HT1080 (cell line): ENCODE data around the gene FN1. TPM values are rescaled to one million over a fixed set of nuclear protein-coding genes. Genes with fewer than 3 reads are reported as not detected.
"Not testable (repeated sequence)": the region's sequence is repeated elsewhere in the genome, so short reads cannot be mapped to it uniquely, and the experiment has no call there.

ENCODE experiments used
- DNase-seq: peaks from one replicate; pipeline ENCODE4 v3.0.0-alpha.2; 2015; ENCODE audit warnings: low read depth
- total RNA-seq: library from RNA; depleted of rRNA; stranded (reverse); fragments of >200 nt; shearing (Covaris generic); gene quantifications from 2 replicates; pipeline ENCODE4 v1.2.3, GENCODE V29; 2014

The FN1 gene
- total RNA-seq, 1 experiment from 2014 or later: 228 TPM

GRCh38 chr2:215409331-215410127 is 26.3 kb downstream of the FN1 start:
- DNase-seq: peak; percentile 43

- DNase-seq: not testable (repeated sequence)
These were observed 27.4 kb downstream of the FN1 start for GRCh38 chr2:215408441-215408840.

GRCh38 chr2:215407590-215408264 is 28.1 kb downstream of the FN1 start:
- DNase-seq: no peak

DNA sequence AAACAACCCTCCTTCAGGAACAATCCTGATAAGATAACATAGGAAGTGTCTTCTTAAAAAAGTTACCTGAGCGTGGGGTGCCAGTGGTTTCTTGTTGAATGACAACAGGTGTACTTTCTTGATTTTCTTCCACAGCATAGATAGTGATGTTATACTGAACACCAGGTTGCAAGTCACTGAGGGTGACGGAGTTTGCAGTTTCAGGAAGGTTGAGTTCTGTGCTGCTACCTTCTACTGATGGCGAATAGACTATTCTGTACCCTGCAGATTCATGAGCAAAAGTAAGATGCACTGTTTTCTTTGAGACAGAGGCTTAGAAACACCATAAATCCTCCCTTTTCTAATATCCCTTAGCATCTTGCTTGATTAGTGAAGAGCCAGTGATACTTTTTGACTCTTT is 28.8 kb downstream of the FN1 start:
- DNase-seq: no peak

GRCh38 chr2:215405722-215406581 is 29.9 kb downstream of the FN1 start:
- no peak for DNase-seq

GRCh38 chr2:215404348-215405012 is 31.4 kb downstream of the FN1 start:
- no peak for DNase-seq

DNA sequence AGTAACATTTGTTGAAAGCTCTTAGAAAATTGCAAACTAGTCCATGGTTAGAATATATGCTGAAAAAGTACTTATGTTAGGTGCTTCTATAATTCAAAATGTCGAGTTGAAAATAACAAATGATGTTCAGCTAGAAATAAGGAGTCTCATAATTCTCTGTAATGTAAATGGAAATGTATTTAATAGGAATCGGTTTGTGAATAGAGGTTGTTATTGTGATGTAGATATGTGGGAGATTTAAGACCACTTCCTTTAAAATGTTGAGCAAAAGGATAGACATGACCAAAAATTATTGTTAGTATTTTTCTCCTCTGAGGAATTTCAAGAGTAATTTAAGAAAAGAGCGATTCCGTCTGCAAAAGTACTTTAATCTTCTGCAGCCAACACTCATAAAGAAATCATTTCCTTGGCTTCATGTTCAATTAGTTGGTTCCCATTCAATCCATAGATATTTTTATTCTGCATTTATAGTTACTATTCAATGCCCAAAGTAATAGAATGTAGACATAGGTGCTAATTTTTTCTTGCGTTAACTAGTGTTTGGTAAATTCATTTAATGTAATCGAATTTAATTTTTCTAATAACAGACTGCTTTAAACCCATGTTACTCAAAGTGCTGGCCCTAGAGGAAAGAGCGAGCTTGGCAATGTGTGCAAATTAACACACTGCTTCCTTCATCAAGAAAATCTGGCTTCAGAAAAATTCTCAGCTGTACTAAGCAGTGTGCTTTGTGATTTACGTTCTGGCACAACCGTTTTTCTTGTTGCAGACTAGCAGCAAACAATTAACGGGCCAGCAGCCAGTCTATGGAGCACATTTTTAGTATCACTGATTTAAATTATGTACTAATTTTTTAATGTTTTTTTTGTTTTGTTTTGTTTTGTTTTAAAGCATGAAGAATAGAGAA is 32.2 kb downstream of the FN1 start:
- no peak for DNase-seq

- DNase-seq: peak; percentile 94
These were observed 33.9 kb downstream of the FN1 start for GRCh38 chr2:215401896-215402379.

GRCh38 chr2:215399067-215399716 is 36.7 kb downstream of the FN1 start:
- no peak for DNase-seq

DNA sequence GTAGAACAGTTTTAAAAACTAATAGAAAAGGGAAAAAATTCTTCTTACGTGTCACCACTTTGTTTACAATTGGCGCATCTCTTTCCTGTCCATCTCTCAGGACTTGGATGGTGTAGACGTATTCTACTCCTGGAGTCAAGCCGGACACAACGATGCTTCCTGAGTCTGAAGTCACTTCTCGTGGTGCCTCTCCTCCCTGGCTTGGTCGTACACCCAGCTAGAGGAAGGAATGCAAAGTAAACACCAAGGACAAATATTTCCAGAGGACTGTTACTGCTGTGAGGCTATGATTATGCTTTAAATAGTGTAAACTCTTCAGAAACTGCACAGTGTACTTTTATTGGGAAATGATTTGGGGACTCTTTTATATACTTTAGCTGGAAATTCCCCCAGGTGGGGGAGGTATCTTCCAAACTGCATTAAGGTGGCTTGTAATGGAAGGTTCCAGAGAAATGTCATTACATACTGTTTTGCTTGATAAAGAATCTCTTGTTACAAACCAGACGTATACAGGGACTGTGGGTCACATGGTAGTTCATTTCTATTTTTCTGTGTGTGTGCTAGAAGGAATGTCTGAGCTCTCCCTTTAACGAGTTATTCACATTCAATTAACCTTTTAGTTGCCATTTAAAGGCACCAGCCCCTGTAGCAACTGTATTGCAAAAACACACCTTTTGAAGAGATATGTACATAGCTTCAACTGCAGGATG is 38.1 kb downstream of the FN1 start:
- no peak for DNase-seq

DNA sequence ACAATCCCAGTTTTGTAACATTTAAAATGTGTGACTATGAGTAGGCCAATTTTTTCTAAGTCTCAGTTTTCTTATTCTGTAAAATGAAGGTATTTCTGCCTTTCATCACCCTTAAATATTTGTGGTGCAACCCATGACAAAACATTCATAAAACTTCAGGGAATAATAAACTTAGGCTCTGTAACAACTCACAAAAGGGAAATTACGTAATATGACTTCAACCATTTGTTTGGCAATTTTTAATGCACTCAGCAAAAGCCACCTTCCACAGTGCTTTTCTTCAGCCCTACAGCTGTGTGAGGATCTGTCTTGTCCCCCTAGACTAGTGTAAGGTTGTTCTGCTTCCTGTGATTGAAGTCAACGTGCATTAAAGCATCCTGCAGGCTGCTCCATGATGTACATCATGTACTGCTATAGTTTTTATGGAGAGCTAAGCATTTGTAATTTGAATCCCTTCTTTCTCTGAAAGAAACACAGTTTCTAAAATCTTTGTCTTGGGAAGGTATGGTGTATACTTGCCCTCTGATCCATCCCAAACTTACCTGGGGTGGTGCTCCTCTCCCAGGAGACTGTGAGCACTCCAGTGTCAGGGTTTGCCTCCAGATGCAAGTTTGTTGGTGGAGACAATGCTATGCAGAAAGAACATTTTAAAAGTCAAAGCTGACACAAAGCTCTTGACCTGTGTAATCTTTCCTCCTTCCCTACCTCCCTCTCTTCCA is 39.1 kb downstream of the FN1 start:
- peak; percentile 22 for DNase-seq

- DNase-seq: no peak
These were observed 40.0 kb downstream of the FN1 start for GRCh38 chr2:215395687-215396460.

- no peak for DNase-seq
These were observed 41.6 kb downstream of the FN1 start for GRCh38 chr2:215394102-215394805.

DNA sequence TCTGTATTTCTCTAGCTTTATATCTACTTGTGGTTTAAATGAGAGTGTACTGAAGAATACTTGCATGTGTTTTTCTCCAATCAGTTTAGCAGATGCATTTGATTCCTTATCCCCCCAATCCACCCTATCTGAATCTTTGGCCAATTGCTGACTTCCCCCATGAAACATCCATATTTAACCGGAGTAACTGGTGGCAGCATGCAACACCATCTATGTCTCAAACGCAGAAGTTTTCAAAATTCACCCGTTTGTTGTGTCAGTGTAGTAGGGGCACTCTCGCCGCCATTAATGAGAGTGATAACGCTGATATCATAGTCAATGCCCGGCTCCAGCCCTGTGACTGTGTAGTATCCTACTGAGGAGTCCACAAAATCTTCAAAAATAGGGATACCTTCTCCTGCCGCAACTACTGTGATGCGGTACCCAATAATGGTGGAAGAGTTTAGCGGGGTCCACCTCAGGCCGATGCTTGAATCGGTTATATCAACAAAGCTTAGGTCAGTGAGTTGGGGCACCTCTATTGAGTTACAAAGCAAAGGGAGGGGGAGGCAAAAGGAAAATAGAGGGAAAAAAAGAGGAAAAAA is 43.1 kb downstream of the FN1 start:
- no peak for DNase-seq

GRCh38 chr2:215392164-215392563 is 43.7 kb downstream of the FN1 start:
- no peak for DNase-seq

- DNase-seq: no peak
These were observed 44.3 kb downstream of the FN1 start for GRCh38 chr2:215391531-215391930.

- no peak for DNase-seq
These were observed 45.3 kb downstream of the FN1 start for GRCh38 chr2:215390550-215390913.
